ENCODE results near the gene TMEM62. TPM values are rescaled to one million over a fixed set of nuclear protein-coding genes. Genes with fewer than 3 reads are reported as not detected.

TMEM62 gene
- polyA plus RNA-seq, 2 of the 4 experiments (the other 2 are of a cell fraction), result 6.9 to 7.8 TPM

- FAIRE-seq, result no peak
- no peak for DNase-seq (ENCODE audit: low read depth in 1 of 2, low spot score in 1 of 2)
- Histone ChIP-seq H3K9me3 (no peaks in the 10 kb centered on the region), H3K27ac (no peak overlapping the region), H3K4me1 (peaks cover 13% of the 10 kb centered on the region), H3K4me2 (no peak overlapping the region), H3K4me3 (no peak overlapping the region)
- TF ChIP-seq MYC (IDR thresholded peaks at IDR 0.05; ENCODE audit: borderline replicate concordance, low read length) (no peak), RCOR1 (IDR thresholded peaks at IDR 0.05; ENCODE audit: low read depth, low read length) (no peak), RARB (CRISPR knock-in tag; IDR thresholded peaks at IDR 0.05) (no peak), MAZ (IDR thresholded peaks at IDR 0.05; ENCODE audit: borderline replicate concordance, low read depth, low read length) (no peak)
- 88% methylated on average over 1 of the region's 1 CpG for WGBS (ENCODE audit: missing lambda C conversion rate)
- ChIA-PET POLR2A (no interaction called here), CTCF (interaction anchor here (0.8 kb wide), 1 partner anchor 517 kb away, joined by 3 read pairs; no protein-coding TSS in a partner anchor)
- no peak for ATAC-seq
These were observed 25.6 kb upstream of the TMEM62 start for GRCh38 chr15:43107751-43108150.

GRCh38 chr15:43111354-43111753, 22.0 kb upstream of the TMEM62 start:
- Histone ChIP-seq H3K4me1 (peaks cover 4% of the 10 kb centered on the region; the same call in 1 of the 3 replicates), H3K4me2 (no peak overlapping the region), H3K4me3 (no peak overlapping the region), H3K9me3 (no peaks in the 10 kb centered on the region), H3K27ac (no peak overlapping the region)
- TF ChIP-seq ESRRA (IDR thresholded peaks at IDR 0.05; ENCODE audit: borderline replicate concordance, low read length) (no peak), RFX5 (IDR thresholded peaks at IDR 0.05) (no peak), EP300 (IDR thresholded peaks at IDR 0.05) (no peak), SMC3 (IDR thresholded peaks at IDR 0.05) (no peak), KDM5A (IDR thresholded peaks at IDR 0.05) (no peak), PBX3 (IDR thresholded peaks at IDR 0.05) (no peak), HOXA7 (CRISPR knock-in tag; IDR thresholded peaks at IDR 0.05) (no peak), HEYL (CRISPR knock-in tag; IDR thresholded peaks at IDR 0.05) (no peak), ZSCAN20 (CRISPR knock-in tag; IDR thresholded peaks at IDR 0.05) (no peak), JUNB (IDR thresholded peaks at IDR 0.05) (no peak), TFCP2L1 (CRISPR knock-in tag; IDR thresholded peaks at IDR 0.05) (no peak), MAFK (IDR thresholded peaks at IDR 0.05; ENCODE audit: partially characterized antibody) (no peak), ZNF302 (CRISPR knock-in tag; IDR thresholded peaks at IDR 0.05) (no peak)
- DNase-seq (ENCODE audit: low read depth in 1 of 2, low spot score in 1 of 2), result no peak
- CTCF ChIA-PET, result no interaction called here
- WGBS (ENCODE audit: missing lambda C conversion rate), result 81% methylated on average over 3 of the region's 3 CpGs
- FAIRE-seq, result no peak
- POLR2A ChIA-PET, result no interaction called here
- no peak for ATAC-seq

DNA sequence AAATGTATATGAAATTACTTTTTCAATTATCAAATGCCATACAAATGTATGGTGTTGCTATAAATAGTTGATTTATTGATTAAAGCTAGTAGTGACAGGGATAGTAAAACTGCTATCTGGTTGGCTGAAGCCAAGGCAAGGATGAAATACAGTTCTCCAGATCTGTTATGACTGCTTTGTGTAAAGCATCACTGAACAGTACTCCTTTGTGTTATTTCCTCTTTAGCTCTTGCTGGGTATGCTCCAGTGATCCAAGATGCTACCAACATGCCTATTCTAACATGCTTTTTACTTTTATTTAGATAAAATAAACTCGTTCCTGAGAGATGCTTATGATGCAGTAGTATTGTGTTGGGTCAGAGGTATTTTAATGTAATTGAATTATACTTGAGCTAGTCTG, 15.1 kb upstream of the TMEM62 start:
- Histone ChIP-seq H3K27ac (no peak overlapping the region), H3K9me3 (no peaks in the 10 kb centered on the region), H3K4me3 (no peak overlapping the region), H3K4me1 (no peaks in the 10 kb centered on the region; the same call in 2 of the 3 replicates), H3K4me2 (no peak overlapping the region)
- POLR2A ChIA-PET, result no interaction called here
- TF ChIP-seq FOSL2 (IDR thresholded peaks at IDR 0.05) (no peak), FOSL2 (CRISPR knock-in tag; IDR thresholded peaks at IDR 0.05) (no peak), CTCF (IDR thresholded peaks at IDR 0.05) (no peak), MAX (IDR thresholded peaks at IDR 0.05) (no peak), RFX5 (IDR thresholded peaks at IDR 0.05) (no peak), RCOR1 (IDR thresholded peaks at IDR 0.05; ENCODE audit: low read depth, low read length) (no peak), MAZ (IDR thresholded peaks at IDR 0.05; ENCODE audit: borderline replicate concordance, low read depth, low read length) (no peak), TFCP2L1 (CRISPR knock-in tag; IDR thresholded peaks at IDR 0.05) (no peak), CBX8 (IDR thresholded peaks at IDR 0.05) (no peak), POLR2A (IDR thresholded peaks at IDR 0.05; ENCODE audit: low read length) (no peak), ZC3H11A (IDR thresholded peaks at IDR 0.05) (no peak), JUNB (IDR thresholded peaks at IDR 0.05) (no peak), RAD21 (conservative IDR thresholded peaks at IDR 0.05 in 1 of 2, IDR thresholded peaks at IDR 0.05 in 1 of 2) (no peak), EHMT2 (IDR thresholded peaks at IDR 0.05; ENCODE audit: low read depth) (no peak), PHF8 (IDR thresholded peaks at IDR 0.05; ENCODE audit: borderline replicate concordance, low read depth) (no peak), POLR2AphosphoS2 (conservative IDR thresholded peaks at IDR 0.05; ENCODE audit: low read length) (no peak), CHD2 (IDR thresholded peaks at IDR 0.05; ENCODE audit: low read length, partially characterized antibody) (no peak)
- TF ChIP-seq, protein P1, sequence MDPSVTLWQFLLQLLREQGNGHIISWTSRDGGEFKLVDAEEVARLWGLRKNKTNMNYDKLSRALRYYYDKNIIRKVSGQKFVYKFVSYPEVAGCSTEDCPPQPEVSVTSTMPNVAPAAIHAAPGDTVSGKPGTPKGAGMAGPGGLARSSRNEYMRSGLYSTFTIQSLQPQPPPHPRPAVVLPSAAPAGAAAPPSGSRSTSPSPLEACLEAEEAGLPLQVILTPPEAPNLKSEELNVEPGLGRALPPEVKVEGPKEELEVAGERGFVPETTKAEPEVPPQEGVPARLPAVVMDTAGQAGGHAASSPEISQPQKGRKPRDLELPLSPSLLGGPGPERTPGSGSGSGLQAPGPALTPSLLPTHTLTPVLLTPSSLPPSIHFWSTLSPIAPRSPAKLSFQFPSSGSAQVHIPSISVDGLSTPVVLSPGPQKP (IDR thresholded peaks at IDR 0.05; ENCODE audit: low read depth, low read length), result no peak
- TF ChIP-seq, protein P2, sequence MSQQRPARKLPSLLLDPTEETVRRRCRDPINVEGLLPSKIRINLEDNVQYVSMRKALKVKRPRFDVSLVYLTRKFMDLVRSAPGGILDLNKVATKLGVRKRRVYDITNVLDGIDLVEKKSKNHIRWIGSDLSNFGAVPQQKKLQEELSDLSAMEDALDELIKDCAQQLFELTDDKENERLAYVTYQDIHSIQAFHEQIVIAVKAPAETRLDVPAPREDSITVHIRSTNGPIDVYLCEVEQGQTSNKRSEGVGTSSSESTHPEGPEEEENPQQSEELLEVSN (IDR thresholded peaks at IDR 0.05; ENCODE audit: borderline replicate concordance, low read depth), result no peak
- DNase-seq (ENCODE audit: low read depth in 1 of 2, low spot score in 1 of 2) (no peak), ATAC-seq (no peak), FAIRE-seq (no peak)
- CTCF ChIA-PET, result no interaction called here
- 11% methylated on average over 1 of the region's 1 CpG for WGBS (ENCODE audit: missing lambda C conversion rate)
